GM21447 (cell line): ENCODE data around the gene MAGEC3.

Experiments used
- ATAC-seq: cut with Tn5 transposase; IDR thresholded peaks from one replicate; pipeline ENCODE4 v1.9.1; 2021; ENCODE audit not compliant: unreplicated experiment

Gene MAGEC3

GRCh38 chrX:141941234-141941633 lies 103.1 kb downstream of the MAGEC3 start:
- ATAC-seq = no peak

- no peak for ATAC-seq
These were observed 107.3 kb downstream of the MAGEC3 start for GRCh38 chrX:141945426-141945825.

- ATAC-seq = no peak
These were observed 109.2 kb downstream of the MAGEC3 start for GRCh38 chrX:141947350-141947749.
